SK-N-MC (cell line): ENCODE measurements around the gene GALNT18.
"Not testable (repeated sequence)": the region's sequence is repeated elsewhere in the genome, so short reads cannot be mapped to it uniquely, and the experiment has no call there.

Experiments used
- DNase-seq: peaks from one replicate; pipeline ENCODE4 v3.0.0-alpha.2; 2011; ENCODE audit warnings: low read depth, low spot score
- H3K27ac ChIP-seq: fragments of 200-600 bp; sonication (generic); 2 replicates; pipeline ENCODE4 v1.5.1; 2016; ENCODE audit warnings: mixed run types
- H3K36me3 ChIP-seq: fragments of 200-600 bp; sonication (generic); 2 replicates; pipeline ENCODE4 v1.6.1; 2017; ENCODE audit warnings: antibody characterized with exemption, low read length, mixed read lengths; ENCODE audit not compliant: insufficient read depth
- H3K4me3 ChIP-seq: fragments of 200-600 bp; sonication (generic); 2 replicates; pipeline ENCODE4 v1.5.1; 2016
- H3K9ac ChIP-seq: fragments of 200-600 bp; sonication (generic); 2 replicates; pipeline ENCODE4 v1.8.0; 2017; ENCODE audit warnings: mixed run types, mixed read lengths; ENCODE audit not compliant: insufficient read length
- H3K9me3 ChIP-seq: fragments of 200-600 bp; sonication (generic); 2 replicates; pipeline ENCODE4 v1.6.1; 2017; ENCODE audit warnings: low read depth, mild to moderate bottlenecking, antibody characterized with exemption, low read length, moderate library complexity, mixed read lengths
- EZH2 ChIP-seq: fragments of 200-600 bp; sonication (generic); IDR thresholded peaks from one replicate; pipeline ENCODE4 v1.6.1; 2017; ENCODE audit warnings: antibody characterized with exemption
- FOXP2 ChIP-seq: optimal IDR thresholded peaks from 2 replicates; pipeline ENCODE3; 2011; ENCODE audit warnings: mild to moderate bottlenecking, moderate library complexity; ENCODE audit not compliant: insufficient read depth; ENCODE audit errors: extremely low read length, control extremely low read depth
- POLR2AphosphoS5 ChIP-seq: IDR thresholded peaks from 2 replicates; pipeline ENCODE4 v1.6.1; 2012; ENCODE audit warnings: mild to moderate bottlenecking, low read depth, low read length, borderline replicate concordance

The GALNT18 gene

GRCh38 chr11:11366793-11367192 is 255.0 kb downstream of the GALNT18 start:
- no peak overlapping the region for H3K4me3 ChIP-seq
- H3K36me3 ChIP-seq: no peaks in the 10 kb centered on the region
- no peaks in the 10 kb centered on the region for H3K9me3 ChIP-seq
- no peak overlapping the region for H3K9ac ChIP-seq
- no peak for DNase-seq
- TF ChIP-seq FOXP2: no peak
- no peak for TF ChIP-seq EZH2
- TF ChIP-seq POLR2AphosphoS5: no peak
- H3K27ac ChIP-seq: no peak overlapping the region

- Histone ChIP-seq H3K9me3 (no peaks in the 10 kb centered on the region), H3K9ac (no peak overlapping the region), H3K36me3 (no peaks in the 10 kb centered on the region), H3K27ac (no peak overlapping the region), H3K4me3 (no peak overlapping the region)
- TF ChIP-seq EZH2 (no peak), POLR2AphosphoS5 (no peak), FOXP2 (no peak)
- no peak for DNase-seq
Observed at GRCh38 chr11:11363674-11364073, 258.1 kb downstream of the GALNT18 start.

GRCh38 chr11:11359611-11360010 is 262.2 kb downstream of the GALNT18 start:
- H3K9me3 ChIP-seq: no peaks in the 10 kb centered on the region
- no peak for DNase-seq
- H3K9ac ChIP-seq: no peak overlapping the region
- H3K27ac ChIP-seq: no peak overlapping the region
- no peaks in the 10 kb centered on the region for H3K36me3 ChIP-seq
- no peak for TF ChIP-seq FOXP2
- H3K4me3 ChIP-seq: no peak overlapping the region

GRCh38 chr11:11356842-11357241 is 265.0 kb downstream of the GALNT18 start:
- no peak for TF ChIP-seq POLR2AphosphoS5
- TF ChIP-seq EZH2: no peak
- TF ChIP-seq FOXP2: no peak

GRCh38 chr11:11352878-11353277 is 268.9 kb downstream of the GALNT18 start, which contains the start of gene CSNK2A3:
TSS of gene CSNK2A3 (minus strand) at chr11:11353250. CDS start at chr11:11353119, 131 bp downstream.
- DNase-seq, H3K36me3 ChIP-seq, H3K4me3 ChIP-seq, H3K9me3 ChIP-seq, H3K9ac ChIP-seq, H3K27ac ChIP-seq: not testable (repeated sequence)

More at GRCh38 chr11:11356842-11357241, 265.0 kb downstream of the GALNT18 start:
- no peak for DNase-seq
- Histone ChIP-seq H3K36me3 (no peaks in the 10 kb centered on the region), H3K27ac (no peak overlapping the region), H3K4me3 (no peak overlapping the region), H3K9me3 (no peaks in the 10 kb centered on the region), H3K9ac (no peak overlapping the region)

GRCh38 chr11:11351851-11352250 is 270.0 kb downstream of the GALNT18 start:
- DNase-seq, H3K9me3 ChIP-seq, H3K27ac ChIP-seq, H3K9ac ChIP-seq, H3K36me3 ChIP-seq, H3K4me3 ChIP-seq: not testable (repeated sequence)

GRCh38 chr11:11351042-11351586 is 270.7 kb downstream of the GALNT18 start:
- H3K4me3 ChIP-seq: no peak overlapping the region
- H3K9ac ChIP-seq: no peak overlapping the region
- no peaks in the 10 kb centered on the region for H3K36me3 ChIP-seq
- no peaks in the 10 kb centered on the region for H3K9me3 ChIP-seq
- TF ChIP-seq POLR2AphosphoS5: no peak
- no peak for TF ChIP-seq FOXP2
- no peak for TF ChIP-seq EZH2
- no peak overlapping the region for H3K27ac ChIP-seq
- no peak for DNase-seq

- DNase-seq: no peak
- no peak overlapping the region for H3K4me3 ChIP-seq
- no peaks in the 10 kb centered on the region for H3K36me3 ChIP-seq
- no peak overlapping the region for H3K27ac ChIP-seq
- H3K9ac ChIP-seq: no peak overlapping the region
- H3K9me3 ChIP-seq: no peaks in the 10 kb centered on the region
- no peak for TF ChIP-seq POLR2AphosphoS5
- no peak for TF ChIP-seq EZH2
- no peak for TF ChIP-seq FOXP2
Observed at GRCh38 chr11:11349870-11350337, 271.9 kb downstream of the GALNT18 start.

- Histone ChIP-seq H3K9ac (no peak overlapping the region), H3K4me3 (no peak overlapping the region), H3K36me3 (no peaks in the 10 kb centered on the region), H3K27ac (no peak overlapping the region), H3K9me3 (no peaks in the 10 kb centered on the region)
- DNase-seq: no peak
- TF ChIP-seq POLR2AphosphoS5 (no peak), EZH2 (no peak), FOXP2 (no peak)
Observed at GRCh38 chr11:11349106-11349825, 272.5 kb downstream of the GALNT18 start.
